Kidney (tissue), 22 donors: Measurements from ENCODE around the gene STAP2. TPM values are rescaled to one million over a fixed set of nuclear protein-coding genes. Genes with fewer than 3 reads are reported as not detected.

Source experiments
- DNase-seq, 5 donors: peaks; one replicate each; pipeline ENCODE4 v3.0.0-alpha.2; 2013 to 2020
- FAIRE-seq: peaks from 2 replicates; lab custom pipeline; 2012; peaks lifted over from hg19 to GRCh38; lab: Jason Lieb, UNC
- H3K27ac ChIP-seq, 2 donors: one replicate each; pipeline ENCODE4 v1.7.0; 2013; ENCODE audit warnings: low read depth in 2 of 2, low read length in 2 of 2, inconsistent platforms in 1 of 2
- H3K27me3 ChIP-seq: one replicate; pipeline ENCODE4 v1.7.1; 2013; ENCODE audit warnings: low read length, inconsistent platforms; ENCODE audit not compliant: control insufficient read depth, insufficient read depth
- H3K36me3 ChIP-seq, 3 donors: one replicate each; pipeline versions ENCODE4 v1.7.0 to v1.7.1; 2013; ENCODE audit warnings: low read length in 3 of 3, control low read depth in 1 of 3, inconsistent platforms in 1 of 3; ENCODE audit not compliant: insufficient read depth in 3 of 3, control insufficient read depth in 2 of 3
- H3K4me1 ChIP-seq, 3 donors: one replicate each; pipeline versions ENCODE4 v1.7.0 to v1.7.1; 2013; ENCODE audit warnings: low read length in 3 of 3, inconsistent platforms in 1 of 3, low read depth in 1 of 3; ENCODE audit not compliant: control insufficient read depth in 2 of 3, insufficient read depth in 2 of 3
- H3K4me3 ChIP-seq, 3 donors: one replicate each; pipeline versions ENCODE4 v1.7.0 to v1.8.1; 2013; ENCODE audit warnings: low read length in 3 of 3, control low read depth in 1 of 3, inconsistent platforms in 1 of 3
- H3K9ac ChIP-seq, 3 donors: one replicate each; pipeline versions ENCODE4 v1.7.0 to v1.7.1; 2013; ENCODE audit warnings: low read length in 3 of 3, control low read depth in 1 of 3, inconsistent platforms in 1 of 3
- H3K9me3 ChIP-seq, 3 donors: one replicate each; pipeline versions ENCODE4 v1.7.0 to v1.7.1; 2013; ENCODE audit warnings: low read length in 3 of 3, control low read depth in 1 of 3, inconsistent platforms in 1 of 3; ENCODE audit not compliant: control insufficient read depth in 2 of 3, insufficient read depth in 1 of 3
- intact Hi-C: fragments of 100-400 bp; cut with DNase I; formaldehyde crosslinking; loops from one replicate; pipeline ENCODE4 v1.11.1; 2022
- long read RNA-seq, 10 donors: library from polyadenylated mRNA in 1 of 10; unstranded in 1 of 10; transcript quantifications; one replicate each; pipeline ENCODE4 v2.0.0 and lab custom pipeline, GENCODE V29; 2021 to 2026
- polyA plus RNA-seq: library from polyadenylated mRNA; stranded (reverse); fragments of 350-450 nt; fragmentation: Illumina TruSeq; extraction: RNeasy Lipid Tissue Mini Kit (QIAGEN cat#74804); gene quantifications from one replicate; pipeline ENCODE4 v1.2.3, GENCODE V29; 2014; ENCODE audit warnings: low read depth, low replicate concordance; ENCODE audit not compliant: insufficient read depth
- total RNA-seq: library from RNA; stranded (reverse); fragmentation: NEBNext Ultra II Directional; extraction: Animal tissue kit (Norgen Biotek cat#: 25700); gene quantifications from one replicate; pipeline ENCODE4 v1.2.1, GENCODE V29; 2021
- TF ChIP-seq, protein P1 (sequence below): IDR thresholded peaks from 3 replicates; pipeline ENCODE4 v1.5.1; 2012; ENCODE audit warnings: mild to moderate bottlenecking, moderate library complexity, borderline replicate concordance; ENCODE audit not compliant: insufficient read depth; ENCODE audit errors: extremely low read depth
- donor health status: control.
- donor health status: control.
- donor health status: control.
- donor health status: control.
- donor health status: control.
- donor health status: DM: yes; HTN: yes; CAD: no.
- donor health status: Normal renal cell carcinoma (clear cell type).

Gene STAP2, protein sequence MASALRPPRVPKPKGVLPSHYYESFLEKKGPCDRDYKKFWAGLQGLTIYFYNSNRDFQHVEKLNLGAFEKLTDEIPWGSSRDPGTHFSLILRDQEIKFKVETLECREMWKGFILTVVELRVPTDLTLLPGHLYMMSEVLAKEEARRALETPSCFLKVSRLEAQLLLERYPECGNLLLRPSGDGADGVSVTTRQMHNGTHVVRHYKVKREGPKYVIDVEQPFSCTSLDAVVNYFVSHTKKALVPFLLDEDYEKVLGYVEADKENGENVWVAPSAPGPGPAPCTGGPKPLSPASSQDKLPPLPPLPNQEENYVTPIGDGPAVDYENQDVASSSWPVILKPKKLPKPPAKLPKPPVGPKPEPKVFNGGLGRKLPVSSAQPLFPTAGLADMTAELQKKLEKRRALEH
- total RNA-seq (32.3 TPM), polyA plus RNA-seq (61.5 TPM)
- long read RNA-seq, donor 1, partial matches to known transcripts, result 0 of 2 reads
- long read RNA-seq, donor 1, other reads (novel, unspliced or antisense), result 0 of 2 reads
- long read RNA-seq, donor 2, partial matches to known transcripts, result 0 of 2 reads
- long read RNA-seq, donor 2, other reads (novel, unspliced or antisense), result 0 of 2 reads
- long read RNA-seq, donor 3, transcript STAP2-201 (13 exons, 1,426 nt), result major isoform, 6 of 8 reads
- long read RNA-seq, donor 3, partial matches to known transcripts, result 0 of 8 reads
- long read RNA-seq, donor 3, other reads (novel, unspliced or antisense), result 0 of 8 reads
- long read RNA-seq, donor 4, transcript STAP2-201 (13 exons, 1,426 nt), result major isoform, 7 of 22 reads
- long read RNA-seq, donor 4, partial matches to known transcripts, result 7 of 22 reads
- long read RNA-seq, donor 4, other reads (novel, unspliced or antisense), result 8 of 22 reads
- long read RNA-seq, donor 5, result 0 reads
- long read RNA-seq, donor 6, partial matches to known transcripts, result 0 of 3 reads
- long read RNA-seq, donor 6, other reads (novel, unspliced or antisense), result 0 of 3 reads
- long read RNA-seq, donor 7, transcript STAP2-201 (13 exons, 1,426 nt), result major isoform, 10 of 22 reads
- long read RNA-seq, donor 7, partial matches to known transcripts, result 7 of 22 reads
- long read RNA-seq, donor 7, other reads (novel, unspliced or antisense), result 1 of 22 reads
- long read RNA-seq, donor 8, transcript STAP2-201 (13 exons, 1,426 nt), result major isoform, 7 of 8 reads
- long read RNA-seq, donor 8, partial matches to known transcripts, result 0 of 8 reads
- long read RNA-seq, donor 8, other reads (novel, unspliced or antisense), result 0 of 8 reads
- long read RNA-seq, donor 9, partial matches to known transcripts, result 0 of 1 reads
- long read RNA-seq, donor 9, other reads (novel, unspliced or antisense), result 0 of 1 reads
- long read RNA-seq, donor 10, transcript STAP2-201 (13 exons, 1,426 nt), result major isoform, 5 of 5 reads
- long read RNA-seq, donor 10, partial matches to known transcripts, result 0 of 5 reads
- long read RNA-seq, donor 10, other reads (novel, unspliced or antisense), result 0 of 5 reads

DNA sequence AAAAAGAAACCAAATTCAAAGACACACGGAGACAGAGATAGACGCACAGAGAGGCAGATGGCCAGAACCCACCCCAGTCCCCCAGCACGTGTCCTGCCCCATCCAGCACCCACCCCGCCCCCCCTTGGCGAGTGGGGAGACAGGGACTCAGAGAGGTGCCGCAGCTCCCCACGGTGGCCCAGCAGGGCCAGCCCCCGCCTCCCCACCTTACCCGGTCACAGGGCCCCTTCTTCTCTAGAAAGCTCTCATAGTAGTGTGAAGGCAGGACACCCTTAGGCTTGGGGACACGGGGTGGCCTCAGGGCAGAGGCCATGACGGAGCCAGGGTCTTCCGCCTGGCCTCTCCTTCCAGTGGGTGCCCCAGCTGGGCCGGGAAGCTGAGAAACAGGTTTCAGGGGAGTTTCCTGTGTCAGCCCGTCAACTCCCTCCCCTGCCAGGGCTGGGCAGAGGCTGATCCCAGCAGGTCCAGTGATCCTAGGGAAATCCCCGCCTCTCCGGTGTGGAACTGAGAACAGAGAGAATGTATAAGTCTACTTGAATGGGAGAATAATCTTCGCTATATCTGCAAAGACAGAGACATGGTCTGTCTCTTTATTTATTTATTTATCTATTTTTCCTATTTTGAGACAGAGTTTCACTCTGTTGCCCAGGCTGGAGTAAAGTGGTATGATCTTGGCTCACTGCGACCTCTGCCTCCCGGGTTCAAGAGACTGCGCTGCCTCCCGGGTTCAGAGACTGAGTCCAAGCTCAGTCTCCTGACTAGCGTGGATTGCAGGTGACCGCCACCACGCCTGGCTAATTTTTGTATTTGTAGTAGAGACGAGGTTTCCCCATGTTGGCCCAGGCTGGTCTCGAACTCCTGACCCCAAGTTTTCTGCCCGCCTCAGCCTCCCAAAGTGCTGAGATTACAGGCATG is at the start of gene STAP2:
Gene STAP2 (minus strand): TSS at position 387 of the 915 bp plus-strand sequence. CDS start 74 bp downstream, at position 313.
- TF ChIP-seq, protein P1, sequence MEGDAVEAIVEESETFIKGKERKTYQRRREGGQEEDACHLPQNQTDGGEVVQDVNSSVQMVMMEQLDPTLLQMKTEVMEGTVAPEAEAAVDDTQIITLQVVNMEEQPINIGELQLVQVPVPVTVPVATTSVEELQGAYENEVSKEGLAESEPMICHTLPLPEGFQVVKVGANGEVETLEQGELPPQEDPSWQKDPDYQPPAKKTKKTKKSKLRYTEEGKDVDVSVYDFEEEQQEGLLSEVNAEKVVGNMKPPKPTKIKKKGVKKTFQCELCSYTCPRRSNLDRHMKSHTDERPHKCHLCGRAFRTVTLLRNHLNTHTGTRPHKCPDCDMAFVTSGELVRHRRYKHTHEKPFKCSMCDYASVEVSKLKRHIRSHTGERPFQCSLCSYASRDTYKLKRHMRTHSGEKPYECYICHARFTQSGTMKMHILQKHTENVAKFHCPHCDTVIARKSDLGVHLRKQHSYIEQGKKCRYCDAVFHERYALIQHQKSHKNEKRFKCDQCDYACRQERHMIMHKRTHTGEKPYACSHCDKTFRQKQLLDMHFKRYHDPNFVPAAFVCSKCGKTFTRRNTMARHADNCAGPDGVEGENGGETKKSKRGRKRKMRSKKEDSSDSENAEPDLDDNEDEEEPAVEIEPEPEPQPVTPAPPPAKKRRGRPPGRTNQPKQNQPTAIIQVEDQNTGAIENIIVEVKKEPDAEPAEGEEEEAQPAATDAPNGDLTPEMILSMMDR, result no peak
- intact Hi-C loops, result no loop called here
- Histone ChIP-seq H3K4me1 (peaks cover 0 to 9% (median 3%) of the 10 kb centered on the region in 3 donors), H3K4me3 (peak within 1 kb of the TSS; percentile 46 to 86 (median 63)), H3K27me3 (no peaks in the 10 kb centered on the region), H3K9ac (peak within 1 kb of the TSS; percentile 55 to 90 (median 55)), H3K27ac (peak within 1 kb of the TSS in 1 of 2 donors; percentile 69), H3K9me3 (no peaks in the 10 kb centered on the region), H3K36me3 (no peaks in the 10 kb centered on the region)
- DNase-seq (peak; percentile 59 to 87 (median 70)), FAIRE-seq (no peak)

DNA sequence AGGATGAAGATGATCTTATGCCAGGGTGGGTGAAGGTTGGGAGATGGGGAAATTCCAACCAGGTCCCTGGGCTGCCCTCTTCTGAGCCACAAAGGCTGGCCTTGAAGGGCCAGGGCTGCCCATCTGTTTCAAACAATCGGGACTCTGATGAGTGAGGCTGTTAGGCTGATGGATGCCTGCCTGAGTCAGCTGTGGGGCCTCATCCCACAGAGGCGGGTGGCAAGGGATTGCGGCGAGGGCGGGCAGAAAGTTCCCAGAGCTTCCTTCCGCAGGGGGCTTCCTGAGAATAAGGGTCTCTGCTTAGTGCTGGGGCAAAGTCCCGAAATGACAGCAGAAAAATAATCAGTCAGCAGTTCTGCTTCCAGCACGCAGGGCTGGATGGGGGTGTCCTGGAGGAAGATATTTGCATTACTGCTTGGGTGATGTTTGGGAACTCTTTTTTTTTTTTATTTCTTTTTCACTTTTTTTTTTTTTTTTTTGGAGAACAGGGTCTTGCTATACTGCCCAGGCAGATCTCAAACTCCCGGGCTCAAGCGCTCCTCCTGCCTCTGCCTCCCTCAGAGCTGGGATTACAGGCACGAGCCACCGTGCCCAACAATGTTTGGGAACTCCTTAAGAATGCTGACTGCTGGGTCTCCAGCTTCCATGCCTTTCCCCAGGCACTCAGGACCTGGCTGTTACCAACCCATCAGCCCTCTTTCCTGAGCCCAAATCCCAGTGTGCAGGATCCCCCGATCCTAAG is 47.6 kb upstream of the STAP2 start:
- H3K27me3 ChIP-seq, result no peaks in the 10 kb centered on the region
- DNase-seq (no peak), FAIRE-seq (no peak)
- no peak overlapping the region for H3K4me3 ChIP-seq
- H3K9ac ChIP-seq, result no peak overlapping the region
- H3K27ac ChIP-seq, result no peak overlapping the region
- H3K36me3 ChIP-seq, result peaks cover 0 to 9% (median 2%) of the 10 kb centered on the region in 3 donors
- no peaks in the 10 kb centered on the region for H3K9me3 ChIP-seq
- H3K4me1 ChIP-seq, result peaks cover 4 to 31% (median 27%) of the 10 kb centered on the region in 3 donors
- TF ChIP-seq, protein P1, result no peak
- intact Hi-C loops, result no loop called here
